CD4-positive, alpha-beta T cell treated with Interferon gamma for 1 hour (primary cell): ENCODE measurements around the gene PRIMPOL.
"Not testable (repeated sequence)": the region's sequence is repeated elsewhere in the genome, so short reads cannot be mapped to it uniquely, and the experiment has no call there.

Experiments
- DNase-seq: peaks from one replicate; pipeline ENCODE4 v3.0.0-alpha.2; 2020

The PRIMPOL gene

GRCh38 chr4:184721254-184721653, 71.7 kb downstream of the PRIMPOL start:
- no peak for DNase-seq

- DNase-seq, result no peak
These were observed 73.3 kb downstream of the PRIMPOL start for GRCh38 chr4:184722798-184723197.

GRCh38 chr4:184727430-184727829, 77.9 kb downstream of the PRIMPOL start:
- DNase-seq, result no peak

GRCh38 chr4:184728858-184729257, 79.3 kb downstream of the PRIMPOL start:
- no peak for DNase-seq

GRCh38 chr4:184729946-184730345, 80.4 kb downstream of the PRIMPOL start:
- DNase-seq, result no peak

- no peak for DNase-seq
These were observed 81.5 kb downstream of the PRIMPOL start for GRCh38 chr4:184731056-184731455.

- no peak for DNase-seq
These were observed 82.6 kb downstream of the PRIMPOL start for GRCh38 chr4:184732126-184732525.

GRCh38 chr4:184733654-184734524, 84.4 kb downstream of the PRIMPOL start, which contains the start of gene CENPU:
Gene CENPU, minus strand, starts transcription at chr4:184734096. Its CDS starts 34 bp downstream, at chr4:184734062.
- DNase-seq, result peak; percentile 95

- DNase-seq, result no peak
These were observed 85.2 kb downstream of the PRIMPOL start for GRCh38 chr4:184734758-184735157.

GRCh38 chr4:184739575-184739974, 90.0 kb downstream of the PRIMPOL start:
- peak; percentile 19 for DNase-seq

- DNase-seq, result no peak
These were observed 91.4 kb downstream of the PRIMPOL start for GRCh38 chr4:184740980-184741391.

GRCh38 chr4:184741651-184742050, 92.1 kb downstream of the PRIMPOL start:
- DNase-seq, result not testable (repeated sequence)

- DNase-seq, result no peak
These were observed 94.1 kb downstream of the PRIMPOL start for GRCh38 chr4:184743650-184744049.

- no peak for DNase-seq
These were observed 94.7 kb downstream of the PRIMPOL start for GRCh38 chr4:184744236-184744635.
